ENCODE data around the gene C5orf24. TPM values are rescaled to one million over a fixed set of nuclear protein-coding genes. Genes with fewer than 3 reads are reported as not detected.

Gene C5orf24
- total RNA-seq, 1 donor from 2014 or later: 74.9 TPM

Other genes with a start within 250 kb of the C5orf24 start
- gene SAR1B, start 213.1 kb upstream of the C5orf24 start, total RNA-seq: 44.6 TPM
- 31.7 TPM for gene SEC24A, start 197.2 kb upstream of the C5orf24 start, total RNA-seq
- 26.9 TPM for gene CAMLG, start 107.4 kb upstream of the C5orf24 start, total RNA-seq
- 53.6 TPM for gene DDX46, start 87.2 kb upstream of the C5orf24 start, total RNA-seq
- gene TXNDC15, start 28.4 kb downstream of the C5orf24 start, total RNA-seq: 104 TPM
- gene PCBD2, start 59.2 kb downstream of the C5orf24 start, total RNA-seq: 16.3 TPM
- not detected for gene CATSPER3, start 121.9 kb downstream of the C5orf24 start, total RNA-seq
- 93.7 TPM for gene PITX1, start 188.3 kb downstream of the C5orf24 start, total RNA-seq

Measured in tongue (tissue), 1 donor.